Immature natural killer cell (primary cell): ENCODE data around the gene CHST3. TPM values are rescaled to one million over a fixed set of nuclear protein-coding genes. Genes with fewer than 3 reads are reported as not detected.
"Not testable (repeated sequence)": the region's sequence is repeated elsewhere in the genome, so short reads cannot be mapped to it uniquely, and the experiment has no call there.

ENCODE experiments used
- DNase-seq, 3 donors: peaks; one replicate each; pipeline ENCODE4 v3.0.0; 2022; ENCODE audit warnings: mixed read lengths in 1 of 3
- H3K27ac Mint-ChIP-seq, 6 donors: one replicate each; pipeline ENCODE4 v1.8.0; 2020; ENCODE audit warnings: mixed read lengths in 6 of 6, mild to moderate bottlenecking in 5 of 6, inconsistent platforms in 4 of 6, moderate library complexity in 3 of 6
- H3K27me3 Mint-ChIP-seq, 3 donors: one replicate each; pipeline ENCODE4 v1.8.0; 2020 to 2021; ENCODE audit warnings: low read depth in 3 of 3, mild to moderate bottlenecking in 3 of 3, mixed read lengths in 3 of 3, moderate library complexity in 3 of 3, inconsistent platforms in 1 of 3
- H3K36me3 Mint-ChIP-seq, 3 donors: one replicate each; pipeline ENCODE4 v1.8.0; 2020; ENCODE audit warnings: mixed read lengths in 3 of 3, inconsistent platforms in 2 of 3, mild to moderate bottlenecking in 2 of 3
- H3K4me1 Mint-ChIP-seq, 2 donors: one replicate each; pipeline ENCODE4 v1.8.0; 2020; ENCODE audit warnings: inconsistent platforms in 2 of 2, mild to moderate bottlenecking in 2 of 2, mixed read lengths in 2 of 2, moderate library complexity in 1 of 2
- H3K4me3 Mint-ChIP-seq, 5 donors: one replicate each; pipeline ENCODE4 v1.8.0; 2020; ENCODE audit warnings: mild to moderate bottlenecking in 5 of 5, mixed read lengths in 5 of 5, inconsistent platforms in 3 of 5, moderate library complexity in 3 of 5
- H3K9me3 Mint-ChIP-seq, 6 donors: one replicate each; pipeline ENCODE4 v1.8.0; 2020; ENCODE audit warnings: mild to moderate bottlenecking in 6 of 6, mixed read lengths in 6 of 6, inconsistent platforms in 4 of 6, moderate library complexity in 3 of 6
- polyA plus RNA-seq, 3 donors: library from polyadenylated mRNA; unstranded; fragments of 300-500 nt; fragmentation: Illumina TruSeq; gene quantifications; one replicate each; pipeline ENCODE4 v1.2.3, GENCODE V29; 2021

Gene CHST3
- polyA plus RNA-seq, 3 donors from 2014 or later, result not detected

DNA sequence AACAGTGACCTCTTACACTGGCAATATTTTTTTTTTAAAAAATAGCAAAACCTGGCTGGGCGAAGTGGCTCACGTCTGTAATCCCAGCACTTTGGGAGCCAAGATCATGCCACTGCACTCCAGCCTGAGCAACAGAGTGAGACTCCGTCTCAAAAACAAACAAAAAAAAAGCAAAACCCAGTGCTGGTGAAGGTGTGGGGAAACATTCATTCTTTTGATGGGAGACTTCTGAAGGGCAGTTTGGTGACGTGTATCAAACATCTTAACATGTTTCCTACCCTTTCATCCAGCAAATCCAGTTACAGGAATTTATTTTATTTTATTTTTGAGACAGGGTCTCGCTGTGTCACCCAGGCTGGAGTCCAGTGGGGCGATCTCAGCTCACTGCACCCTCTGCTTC, 58.0 kb downstream of the CHST3 start:
- Mint-ChIP-seq H3K36me3 (no peaks in the 10 kb centered on the region), H3K9me3 (no peaks in the 10 kb centered on the region), H3K27me3 (peaks cover 0 to 4% (median under 1%) of the 10 kb centered on the region in 3 donors), H3K4me1 (peaks cover 0 to 4% of the 10 kb centered on the region in 2 donors), H3K4me3 (no peak overlapping the region), H3K27ac (no peak overlapping the region)
- DNase-seq, result no peak

DNA sequence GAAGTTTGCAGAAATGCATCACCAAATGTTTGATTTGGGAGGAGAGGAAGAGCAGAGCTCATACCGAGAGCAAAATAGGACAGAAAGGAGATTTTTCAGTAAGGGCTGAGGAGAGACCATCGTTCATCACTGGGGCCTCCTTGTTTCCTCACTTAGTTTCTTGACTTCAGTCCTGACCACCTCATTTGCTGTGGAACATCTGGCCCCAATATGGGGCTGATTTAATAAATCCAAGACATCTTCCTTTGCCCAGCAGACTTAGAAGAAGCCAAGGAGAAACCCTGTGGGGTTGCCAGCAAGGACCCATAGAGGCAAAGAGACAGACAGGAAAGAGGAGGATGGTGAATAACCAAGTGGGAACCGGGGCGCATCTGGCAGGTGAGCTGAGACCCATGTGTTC, 60.4 kb downstream of the CHST3 start:
- H3K9me3 Mint-ChIP-seq, result no peaks in the 10 kb centered on the region
- H3K36me3 Mint-ChIP-seq, result no peaks in the 10 kb centered on the region
- H3K4me3 Mint-ChIP-seq, result no peak overlapping the region
- peaks cover 0 to 4% of the 10 kb centered on the region in 2 donors for H3K4me1 Mint-ChIP-seq
- DNase-seq, result no peak
- peaks cover 0 to 4% (median 2%) of the 10 kb centered on the region in 3 donors for H3K27me3 Mint-ChIP-seq
- H3K27ac Mint-ChIP-seq, result no peak overlapping the region

DNA sequence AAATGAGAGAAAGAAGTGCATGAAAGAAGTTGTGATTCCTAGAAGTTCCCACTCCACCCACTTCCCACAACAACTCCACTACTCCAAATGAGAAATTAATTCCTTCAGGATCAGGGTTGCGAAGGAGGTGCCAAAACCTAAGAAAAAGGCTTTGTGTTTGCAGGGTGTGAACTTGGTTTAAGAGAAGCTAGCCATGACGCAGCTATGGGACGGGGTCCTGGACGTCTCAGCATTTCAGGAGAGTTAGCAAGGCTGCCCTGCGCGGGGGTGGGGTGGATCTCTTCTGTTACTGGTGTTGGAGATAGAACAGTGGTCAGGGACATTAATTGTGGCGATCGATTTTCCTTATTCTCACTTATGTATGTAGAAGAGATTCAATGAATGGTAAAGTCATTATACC, 61.2 kb downstream of the CHST3 start:
- H3K4me1 Mint-ChIP-seq, result peaks cover 0 to 4% of the 10 kb centered on the region in 2 donors
- H3K36me3 Mint-ChIP-seq, result no peaks in the 10 kb centered on the region
- no peak for DNase-seq
- H3K9me3 Mint-ChIP-seq, result no peaks in the 10 kb centered on the region
- peaks cover 0 to 4% (median 4%) of the 10 kb centered on the region in 3 donors for H3K27me3 Mint-ChIP-seq
- no peak overlapping the region for H3K27ac Mint-ChIP-seq
- no peak overlapping the region for H3K4me3 Mint-ChIP-seq

DNA sequence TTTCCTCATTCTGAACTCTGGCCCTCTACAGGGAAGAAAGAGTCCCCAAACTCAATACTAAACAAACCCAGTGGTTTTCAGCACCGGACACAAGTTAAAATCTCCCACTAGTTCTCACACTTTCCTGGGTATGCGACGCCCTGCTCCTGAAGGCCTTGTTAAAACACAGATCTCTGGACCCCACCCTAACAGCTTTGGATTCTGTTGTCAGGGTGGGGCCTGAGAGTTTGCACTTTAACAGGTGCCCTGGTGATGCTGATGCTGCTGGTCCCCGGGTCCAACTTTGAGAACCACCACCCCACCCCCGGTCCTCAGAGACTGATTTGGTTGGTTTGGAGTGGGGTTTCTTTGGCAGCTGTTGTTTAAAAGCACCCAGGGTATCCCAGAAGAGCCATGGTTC, 61.6 kb downstream of the CHST3 start:
- H3K9me3 Mint-ChIP-seq, result no peaks in the 10 kb centered on the region
- H3K36me3 Mint-ChIP-seq, result no peaks in the 10 kb centered on the region
- H3K27me3 Mint-ChIP-seq, result peaks cover 0 to 5% (median 4%) of the 10 kb centered on the region in 3 donors
- DNase-seq, result no peak
- H3K4me1 Mint-ChIP-seq, result peaks cover 0 to 4% of the 10 kb centered on the region in 2 donors
- no peak overlapping the region for H3K4me3 Mint-ChIP-seq
- no peak overlapping the region for H3K27ac Mint-ChIP-seq

DNA sequence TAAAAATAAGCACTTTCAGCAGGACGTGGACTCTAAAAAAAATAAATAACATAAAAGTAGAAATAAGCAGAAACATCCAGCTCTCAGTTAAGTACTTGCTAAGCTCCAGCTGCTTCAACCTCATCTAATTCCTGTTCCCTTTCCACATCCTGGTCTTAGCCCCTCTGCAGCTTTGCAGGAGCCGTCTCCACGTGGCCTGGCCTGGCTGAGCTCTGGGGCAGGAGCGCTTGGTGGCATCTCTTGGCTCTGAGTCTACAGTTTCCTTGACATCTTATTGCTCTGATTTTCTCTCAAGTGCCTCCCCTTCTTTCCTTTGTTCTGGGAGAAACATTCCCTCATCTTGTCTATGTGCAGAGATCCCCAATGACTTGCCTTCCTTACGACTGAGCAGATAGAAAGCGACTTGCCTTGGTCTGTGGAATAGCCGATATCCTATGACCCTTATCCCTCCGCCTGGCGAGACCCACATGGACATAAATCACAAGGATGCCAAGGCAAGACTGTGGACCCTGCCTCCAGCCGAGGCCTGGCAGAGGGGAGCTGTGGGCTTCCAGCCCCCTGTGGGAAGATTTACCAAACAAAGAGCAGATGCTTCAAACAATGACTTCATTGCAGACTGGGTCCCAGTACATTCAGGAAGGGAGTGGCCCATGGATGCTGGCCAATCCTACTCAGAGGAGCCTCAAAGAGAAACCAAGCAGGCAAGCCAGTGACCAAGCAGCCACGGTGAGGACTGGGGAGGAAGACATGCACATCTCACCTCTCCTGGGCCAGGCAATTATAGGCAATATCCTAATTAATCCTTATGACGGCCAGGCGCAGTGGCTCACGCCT, 62.3 kb downstream of the CHST3 start:
- no peak overlapping the region for H3K27ac Mint-ChIP-seq
- H3K4me3 Mint-ChIP-seq, result no peak overlapping the region
- H3K27me3 Mint-ChIP-seq, result peaks cover 0 to 5% (median 4%) of the 10 kb centered on the region in 3 donors
- H3K36me3 Mint-ChIP-seq, result no peaks in the 10 kb centered on the region
- DNase-seq, result no peak
- no peaks in the 10 kb centered on the region for H3K4me1 Mint-ChIP-seq
- no peaks in the 10 kb centered on the region for H3K9me3 Mint-ChIP-seq

DNA sequence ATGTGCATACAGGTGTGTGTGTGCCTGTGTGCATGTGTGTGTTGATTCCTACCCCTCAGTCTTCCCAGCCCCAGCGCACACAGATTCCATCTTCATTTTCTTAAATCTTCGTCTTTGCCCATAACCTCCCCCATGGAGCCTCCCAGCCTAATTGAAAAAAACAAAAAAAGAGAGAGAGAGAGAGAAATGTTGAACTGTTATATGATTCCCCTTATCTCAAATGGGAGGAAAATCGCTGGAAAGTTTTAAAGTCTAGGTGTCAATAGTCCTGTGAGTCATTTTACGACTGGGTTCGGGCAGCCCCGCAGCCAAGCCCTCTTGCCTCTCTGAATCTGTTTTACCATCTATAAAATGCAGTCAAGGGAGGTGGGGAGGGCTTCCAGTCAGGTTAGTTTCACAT, 63.3 kb downstream of the CHST3 start:
- DNase-seq, result no peak
- no peaks in the 10 kb centered on the region for H3K4me1 Mint-ChIP-seq
- H3K27ac Mint-ChIP-seq, result no peak overlapping the region
- H3K36me3 Mint-ChIP-seq, result no peaks in the 10 kb centered on the region
- H3K27me3 Mint-ChIP-seq, result peaks cover 0 to 9% (median 5%) of the 10 kb centered on the region in 3 donors
- no peaks in the 10 kb centered on the region for H3K9me3 Mint-ChIP-seq
- H3K4me3 Mint-ChIP-seq, result no peak overlapping the region

DNA sequence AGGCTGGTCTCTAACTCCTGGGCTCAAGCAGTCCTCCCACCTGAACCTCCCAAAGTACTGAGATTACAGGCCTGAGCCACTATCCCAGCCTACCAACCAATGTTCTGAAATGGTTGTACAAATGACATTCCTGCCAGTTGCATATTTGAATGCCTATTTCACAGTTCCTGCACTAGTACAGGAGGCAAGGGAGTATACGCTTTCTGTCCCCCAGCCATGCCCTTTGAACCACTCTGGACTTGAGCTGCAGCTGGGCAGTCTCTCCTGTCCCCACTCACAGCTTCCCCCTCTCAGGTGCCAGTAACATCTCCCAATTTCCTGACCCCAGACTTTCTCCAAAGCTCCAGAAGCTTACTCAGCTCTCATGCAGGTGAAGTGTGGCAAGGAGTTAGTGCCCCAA, 65.2 kb downstream of the CHST3 start:
- Mint-ChIP-seq H3K4me3 (no peak overlapping the region), H3K9me3 (no peaks in the 10 kb centered on the region), H3K27ac (no peak overlapping the region), H3K27me3 (peaks cover 0 to 7% (median 5%) of the 10 kb centered on the region in 3 donors), H3K36me3 (no peaks in the 10 kb centered on the region), H3K4me1 (no peaks in the 10 kb centered on the region)
- DNase-seq, result no peak

DNA sequence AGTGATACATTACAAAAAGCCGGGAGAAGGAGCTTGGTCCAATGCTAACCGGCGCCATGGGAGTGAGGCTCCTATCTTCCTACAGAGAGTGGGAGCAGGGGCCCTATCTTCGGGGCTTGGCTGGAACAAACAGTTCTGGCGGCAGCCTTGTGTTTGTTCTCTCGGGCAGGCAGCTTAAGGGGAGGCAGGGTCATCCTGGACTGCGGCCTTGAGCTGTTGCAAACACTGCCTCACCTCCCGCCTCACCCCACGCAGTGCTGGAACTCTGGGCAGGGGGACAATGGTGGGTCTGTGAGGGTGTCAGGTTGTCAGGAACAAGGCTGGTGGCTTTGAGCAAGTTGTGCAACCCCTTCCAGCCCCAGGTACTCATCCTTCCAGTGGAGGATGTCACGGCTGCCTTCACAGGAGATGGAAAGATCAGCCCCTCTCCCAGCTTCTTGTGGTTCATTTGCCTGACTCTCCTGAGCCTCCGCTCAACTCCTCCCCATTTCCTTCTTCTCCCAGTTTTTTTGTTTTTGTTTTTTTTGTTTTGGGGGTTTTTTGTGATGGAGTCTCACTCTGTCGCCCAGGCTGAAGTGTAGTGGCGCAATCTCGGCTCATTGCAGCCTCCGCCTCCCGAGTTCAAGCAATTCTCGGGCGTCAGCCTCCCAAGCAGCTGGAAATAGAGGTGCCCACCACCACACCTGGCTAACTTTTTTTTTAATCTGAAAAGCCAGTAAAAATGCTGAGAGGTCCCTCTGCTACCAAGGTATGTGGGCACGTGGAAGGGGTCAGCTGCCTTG, 66.8 kb downstream of the CHST3 start:
- no peak for DNase-seq
- no peaks in the 10 kb centered on the region for H3K36me3 Mint-ChIP-seq
- H3K4me3 Mint-ChIP-seq, result no peak overlapping the region
- H3K4me1 Mint-ChIP-seq, result no peaks in the 10 kb centered on the region
- no peak overlapping the region for H3K27ac Mint-ChIP-seq
- H3K9me3 Mint-ChIP-seq, result no peaks in the 10 kb centered on the region
- peaks cover 0 to 5% (median 5%) of the 10 kb centered on the region in 3 donors for H3K27me3 Mint-ChIP-seq

DNA sequence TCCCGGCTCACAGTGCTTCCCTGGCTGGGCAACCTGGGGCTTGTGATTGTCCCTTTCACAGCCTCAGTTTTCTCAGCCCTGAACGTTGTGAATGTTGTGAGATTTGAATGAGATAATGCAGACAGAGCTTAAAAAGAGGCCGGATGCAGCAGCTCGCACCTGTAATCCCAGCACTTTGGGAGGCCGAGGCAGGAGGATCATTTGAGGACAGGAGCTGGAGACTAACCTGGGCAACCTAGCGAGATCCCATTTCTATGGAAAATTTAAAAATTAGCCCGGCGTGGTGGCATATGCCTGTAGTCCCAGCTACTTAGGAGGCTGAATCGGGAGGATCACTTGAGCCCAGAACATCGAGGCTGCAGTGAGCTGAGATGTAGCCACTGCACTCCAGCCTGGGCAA, 67.5 kb downstream of the CHST3 start:
- H3K9me3 Mint-ChIP-seq, result no peaks in the 10 kb centered on the region
- no peaks in the 10 kb centered on the region for H3K4me1 Mint-ChIP-seq
- H3K27me3 Mint-ChIP-seq, result peaks cover 0 to 5% (median 5%) of the 10 kb centered on the region in 3 donors
- DNase-seq, result no peak
- no peaks in the 10 kb centered on the region for H3K36me3 Mint-ChIP-seq
- no peak overlapping the region for H3K27ac Mint-ChIP-seq
- H3K4me3 Mint-ChIP-seq, result no peak overlapping the region

DNA sequence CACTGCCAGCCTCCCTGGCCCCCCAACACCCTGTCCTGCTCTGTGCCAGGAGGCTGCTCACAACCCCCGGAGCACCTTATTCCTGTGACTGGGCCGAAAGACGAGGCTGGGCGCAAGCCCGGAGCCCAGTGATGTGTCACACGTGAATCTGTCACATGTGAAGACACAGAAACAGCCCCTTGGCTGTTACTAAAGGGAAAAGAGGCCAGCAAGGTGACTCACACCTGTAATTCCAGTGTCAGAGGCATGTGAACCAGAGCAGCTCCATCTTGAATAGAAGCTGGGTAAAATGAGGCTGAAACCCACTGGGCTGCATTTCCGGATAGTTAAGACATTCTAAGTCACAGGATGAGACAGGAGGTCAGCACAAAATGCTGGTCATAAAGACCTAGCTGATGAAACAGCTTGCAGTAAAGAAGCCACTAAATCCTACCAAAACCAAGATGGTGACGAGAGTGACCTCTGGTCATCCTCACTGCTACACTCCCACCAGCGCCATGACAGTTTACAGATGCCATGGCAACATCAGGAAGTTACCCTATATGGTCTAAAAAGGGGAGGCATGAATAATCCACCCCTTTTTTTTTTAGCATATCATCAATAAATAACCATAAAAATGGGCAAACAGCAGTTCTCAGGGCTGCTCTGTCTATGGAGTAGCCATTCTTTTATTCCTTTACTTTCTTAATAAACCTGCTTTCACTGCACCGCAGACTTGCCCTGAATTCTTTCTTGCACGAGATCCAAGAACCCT, 68.4 kb downstream of the CHST3 start:
- H3K4me3 Mint-ChIP-seq, H3K27ac Mint-ChIP-seq, DNase-seq, H3K4me1 Mint-ChIP-seq, H3K36me3 Mint-ChIP-seq, H3K9me3 Mint-ChIP-seq, H3K27me3 Mint-ChIP-seq: not testable (repeated sequence)

DNA sequence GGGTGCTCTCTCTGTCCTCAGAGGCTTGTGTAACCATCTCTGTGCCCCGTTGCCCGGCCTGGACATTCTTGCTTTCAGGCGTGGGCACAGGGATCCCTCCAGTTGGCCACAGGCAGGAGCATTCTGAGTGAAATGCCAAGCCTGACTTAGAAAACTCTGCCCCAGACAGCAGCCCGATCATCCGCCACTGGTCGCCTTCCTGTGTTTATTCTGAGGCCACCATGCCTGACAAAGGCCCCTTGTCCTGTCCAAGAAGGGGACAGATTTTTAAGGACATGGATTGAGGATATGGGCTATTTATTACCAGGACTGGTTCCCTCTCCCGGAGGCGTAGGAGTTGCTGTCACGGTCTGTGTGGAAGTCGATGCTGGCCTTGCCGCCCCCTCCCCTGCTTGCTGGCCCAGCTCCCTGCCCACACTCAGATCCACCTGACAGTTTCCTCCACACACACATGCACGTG, 69.9 kb downstream of the CHST3 start:
- Mint-ChIP-seq H3K4me3 (no peak overlapping the region), H3K4me1 (no peaks in the 10 kb centered on the region), H3K36me3 (no peaks in the 10 kb centered on the region), H3K9me3 (no peaks in the 10 kb centered on the region), H3K27me3 (peaks cover 2 to 5% (median 3%) of the 10 kb centered on the region in 3 donors), H3K27ac (no peak overlapping the region)
- DNase-seq, result no peak

DNA sequence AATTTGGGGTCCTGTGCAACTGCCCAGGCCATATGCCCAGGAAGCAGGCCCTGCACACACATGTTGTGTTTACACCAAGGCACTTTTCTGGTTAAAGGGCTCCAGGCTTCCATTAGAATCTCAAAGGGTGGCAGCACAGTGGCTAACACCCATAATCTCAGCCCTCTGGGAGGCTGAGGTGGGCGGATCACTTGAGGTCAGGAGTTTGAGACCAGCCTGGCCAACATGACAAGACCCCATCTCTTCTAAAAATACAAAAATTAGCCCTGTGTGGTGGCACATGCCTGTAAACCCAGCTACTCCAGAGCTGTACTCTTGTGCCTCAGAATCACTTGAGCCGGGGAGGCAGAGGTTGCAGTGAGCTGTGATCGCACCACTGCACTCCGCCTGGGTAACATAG, 70.6 kb downstream of the CHST3 start:
- Mint-ChIP-seq H3K4me3 (no peak overlapping the region), H3K27me3 (peaks cover 2 to 5% (median 3%) of the 10 kb centered on the region in 3 donors), H3K4me1 (no peaks in the 10 kb centered on the region), H3K36me3 (no peaks in the 10 kb centered on the region), H3K27ac (no peak overlapping the region), H3K9me3 (no peaks in the 10 kb centered on the region)
- DNase-seq, result no peak

DNA sequence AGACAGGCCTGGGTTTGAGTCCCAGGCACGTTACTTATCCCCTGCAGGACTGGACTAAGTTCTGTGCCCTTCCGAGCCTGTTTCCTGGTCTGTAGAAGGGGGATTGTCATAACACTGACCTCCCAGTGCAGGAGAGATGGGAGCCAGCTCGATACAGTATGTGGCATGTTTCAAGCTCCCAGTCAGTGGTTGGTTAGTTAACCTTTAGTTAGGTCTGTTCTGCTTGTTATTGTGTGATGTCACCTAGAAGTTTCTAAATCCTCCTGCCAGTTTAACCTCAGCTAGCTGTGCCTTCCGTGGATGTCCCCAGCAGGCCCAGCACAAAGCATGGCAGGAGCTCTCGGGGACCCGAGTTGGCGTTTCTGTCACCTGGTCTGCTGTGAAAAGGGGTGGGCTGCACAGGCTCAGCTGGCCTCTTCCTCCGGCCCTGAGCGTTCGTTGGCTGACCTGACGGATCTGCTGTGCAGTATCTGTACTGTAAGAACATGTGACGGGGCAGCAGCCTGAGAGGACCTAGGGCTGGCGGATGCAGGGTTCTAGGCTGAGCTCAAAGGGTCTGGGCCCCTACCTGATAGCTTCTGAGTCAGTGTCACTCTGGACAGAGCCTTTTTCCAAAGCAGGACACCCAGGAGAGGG, 71.2 kb downstream of the CHST3 start:
- Mint-ChIP-seq H3K27ac (no peak overlapping the region), H3K36me3 (no peaks in the 10 kb centered on the region), H3K9me3 (no peaks in the 10 kb centered on the region), H3K27me3 (peaks cover 2 to 5% (median 2%) of the 10 kb centered on the region in 3 donors), H3K4me3 (no peak overlapping the region), H3K4me1 (no peaks in the 10 kb centered on the region)
- no peak for DNase-seq
